NB4 (cell line): ENCODE results near the gene MICAL3.
A peak's percentile ranks its signal among the peaks of the same experiment; 100 is the strongest.
"Not testable (repeated sequence)": the region's sequence is repeated elsewhere in the genome, so short reads cannot be mapped to it uniquely, and the experiment has no call there.

Source experiments
- DNase-seq: peaks from one replicate; pipeline ENCODE4 v3.0.0; 2010; ENCODE audit warnings: low read depth
- H3K4me3 ChIP-seq: one replicate; pipeline ENCODE4 v1.5.1; 2011; ENCODE audit warnings: mild to moderate bottlenecking, low read depth, low read length, moderate library complexity
- MYC ChIP-seq: IDR thresholded peaks from 2 replicates; pipeline ENCODE4 v1.6.1; 2011; ENCODE audit warnings: low read depth, low read length
- POLR2A ChIP-seq: IDR thresholded peaks from 2 replicates; pipeline ENCODE4 v1.6.1; 2011; ENCODE audit warnings: mild to moderate bottlenecking; ENCODE audit not compliant: insufficient read length; ENCODE audit errors: extremely low read depth
- TF ChIP-seq, protein P1 (sequence below): IDR thresholded peaks from 2 replicates; pipeline ENCODE4 v1.6.1; 2011; ENCODE audit warnings: low read depth, low read length
- TF ChIP-seq, protein P2 (sequence below): IDR thresholded peaks from one replicate; pipeline ENCODE4 v1.5.1; 2012; ENCODE audit warnings: low read depth, low read length

MICAL3 gene

DNA sequence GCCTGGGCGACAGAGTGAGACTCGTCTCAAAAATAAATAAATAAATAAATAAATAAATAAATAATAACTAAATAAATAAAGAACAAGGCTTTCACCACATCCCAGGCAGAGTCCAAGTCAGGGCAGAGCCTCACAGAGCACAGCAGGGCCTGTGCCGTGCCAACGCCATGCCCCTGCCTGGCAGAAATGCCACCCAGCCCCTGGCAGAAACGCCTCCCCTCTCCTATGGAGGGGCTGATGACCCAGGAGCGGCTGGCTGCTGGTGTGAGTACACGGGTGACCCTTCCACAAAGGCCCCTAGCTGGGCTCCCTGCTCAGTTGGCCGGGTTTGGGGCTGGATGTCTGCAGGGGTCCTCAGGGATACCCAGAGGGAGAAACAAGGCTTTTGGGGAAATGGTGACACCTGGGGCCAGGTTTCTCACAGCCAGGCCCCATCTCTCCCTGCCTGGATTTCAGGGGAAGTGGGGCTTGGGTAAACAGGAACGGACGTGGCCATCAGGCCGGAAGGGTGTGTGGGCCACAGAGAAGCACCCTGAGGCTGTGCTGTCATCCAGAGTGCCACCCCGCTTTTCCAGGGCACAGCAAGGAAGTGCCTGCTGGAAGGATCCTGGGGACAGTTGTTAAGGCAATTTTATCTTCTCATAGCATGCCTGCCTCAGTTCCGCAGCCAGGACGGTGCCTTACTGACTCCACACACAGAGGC, 255.2 kb downstream of the MICAL3 start:
- TF ChIP-seq, protein P1, sequence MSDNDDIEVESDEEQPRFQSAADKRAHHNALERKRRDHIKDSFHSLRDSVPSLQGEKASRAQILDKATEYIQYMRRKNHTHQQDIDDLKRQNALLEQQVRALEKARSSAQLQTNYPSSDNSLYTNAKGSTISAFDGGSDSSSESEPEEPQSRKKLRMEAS: no peak
- no peak for TF ChIP-seq MYC
- H3K4me3 ChIP-seq: no peak overlapping the region
- DNase-seq: no peak

DNA sequence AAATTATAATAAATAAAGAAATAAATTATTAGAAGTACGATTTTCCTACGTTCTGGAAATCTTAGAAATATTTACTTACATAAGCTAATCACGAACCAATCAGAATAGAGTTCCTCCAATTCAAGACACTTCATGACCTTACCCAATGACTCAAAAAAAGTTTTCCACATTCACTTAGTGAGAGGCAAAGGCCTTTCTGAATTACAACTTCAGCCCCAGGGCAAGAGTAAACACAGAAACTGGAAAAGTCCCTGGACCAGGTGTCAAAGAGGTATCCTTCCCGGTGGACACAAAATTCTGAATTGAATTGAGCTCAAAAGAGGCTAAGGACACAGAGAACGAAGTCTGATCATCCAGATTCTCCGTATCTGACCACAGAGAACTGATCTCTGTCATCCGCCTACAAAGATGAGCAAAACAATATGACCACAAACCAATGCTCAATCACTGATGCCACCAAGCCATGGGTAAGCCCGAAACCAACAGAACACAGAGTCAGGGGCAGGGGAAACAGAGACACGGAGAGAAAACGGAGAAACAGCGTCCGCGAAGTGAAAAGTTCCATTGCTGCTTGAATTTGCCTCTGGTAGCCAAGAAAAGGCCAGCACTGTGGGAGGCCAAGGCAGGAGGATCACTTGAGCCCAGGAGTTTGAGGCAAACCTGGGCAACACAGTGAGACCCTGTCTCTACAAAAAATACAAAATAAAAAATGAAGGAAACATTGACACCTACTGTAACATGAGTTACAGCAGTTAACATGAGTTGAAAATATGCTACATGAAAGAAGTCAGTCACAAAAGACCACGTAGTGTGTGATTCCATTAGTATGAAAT, 256.9 kb downstream of the MICAL3 start:
- no peak for DNase-seq
- TF ChIP-seq, protein P2, sequence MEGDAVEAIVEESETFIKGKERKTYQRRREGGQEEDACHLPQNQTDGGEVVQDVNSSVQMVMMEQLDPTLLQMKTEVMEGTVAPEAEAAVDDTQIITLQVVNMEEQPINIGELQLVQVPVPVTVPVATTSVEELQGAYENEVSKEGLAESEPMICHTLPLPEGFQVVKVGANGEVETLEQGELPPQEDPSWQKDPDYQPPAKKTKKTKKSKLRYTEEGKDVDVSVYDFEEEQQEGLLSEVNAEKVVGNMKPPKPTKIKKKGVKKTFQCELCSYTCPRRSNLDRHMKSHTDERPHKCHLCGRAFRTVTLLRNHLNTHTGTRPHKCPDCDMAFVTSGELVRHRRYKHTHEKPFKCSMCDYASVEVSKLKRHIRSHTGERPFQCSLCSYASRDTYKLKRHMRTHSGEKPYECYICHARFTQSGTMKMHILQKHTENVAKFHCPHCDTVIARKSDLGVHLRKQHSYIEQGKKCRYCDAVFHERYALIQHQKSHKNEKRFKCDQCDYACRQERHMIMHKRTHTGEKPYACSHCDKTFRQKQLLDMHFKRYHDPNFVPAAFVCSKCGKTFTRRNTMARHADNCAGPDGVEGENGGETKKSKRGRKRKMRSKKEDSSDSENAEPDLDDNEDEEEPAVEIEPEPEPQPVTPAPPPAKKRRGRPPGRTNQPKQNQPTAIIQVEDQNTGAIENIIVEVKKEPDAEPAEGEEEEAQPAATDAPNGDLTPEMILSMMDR: no peak
- no peak for TF ChIP-seq MYC
- TF ChIP-seq, protein P1: no peak
- TF ChIP-seq POLR2A: no peak
- H3K4me3 ChIP-seq: no peak overlapping the region

DNA sequence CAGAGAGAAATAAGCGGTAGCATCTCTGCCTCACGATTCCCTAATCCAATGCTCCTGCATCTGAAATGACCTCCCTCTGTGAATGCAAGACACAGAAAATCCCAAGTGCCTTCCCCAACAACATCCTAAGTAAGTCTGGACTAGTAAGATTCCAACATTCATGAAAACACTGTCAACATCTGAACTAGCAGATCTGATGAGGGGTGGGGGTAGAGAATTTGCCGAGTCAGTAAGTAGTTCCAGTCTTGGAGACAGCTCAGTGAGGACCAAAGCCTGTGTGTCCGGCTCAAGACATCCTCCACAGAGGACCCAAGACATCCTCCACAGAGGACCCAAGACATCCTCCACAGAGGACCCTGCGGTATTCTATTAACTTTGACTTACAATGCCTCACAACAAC, 259.5 kb downstream of the MICAL3 start:
- DNase-seq, H3K4me3 ChIP-seq: not testable (repeated sequence)

DNA sequence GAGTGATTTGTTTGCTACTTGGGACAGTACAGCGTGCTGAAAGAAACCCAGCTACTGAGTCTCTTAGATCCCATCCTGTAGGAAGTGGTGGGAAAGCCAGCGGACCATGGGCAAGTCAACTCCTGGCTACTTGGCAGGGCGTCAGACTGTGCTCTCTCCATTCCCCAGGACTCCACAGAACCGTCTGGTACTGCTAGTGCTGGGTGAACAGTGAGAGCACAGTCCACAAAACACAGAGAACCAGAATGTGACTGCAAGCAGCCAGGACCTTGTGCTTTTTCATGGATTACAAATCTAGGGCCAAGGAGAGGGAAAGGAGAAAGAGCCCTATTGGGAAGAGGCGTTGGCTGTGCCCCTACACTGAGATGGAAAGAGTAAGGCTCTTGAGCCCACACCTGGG, 260.3 kb downstream of the MICAL3 start:
- no peak for DNase-seq
- no peak overlapping the region for H3K4me3 ChIP-seq
- TF ChIP-seq, protein P2: no peak
- TF ChIP-seq, protein P1: no peak
- TF ChIP-seq POLR2A (no peak), MYC (no peak)

DNA sequence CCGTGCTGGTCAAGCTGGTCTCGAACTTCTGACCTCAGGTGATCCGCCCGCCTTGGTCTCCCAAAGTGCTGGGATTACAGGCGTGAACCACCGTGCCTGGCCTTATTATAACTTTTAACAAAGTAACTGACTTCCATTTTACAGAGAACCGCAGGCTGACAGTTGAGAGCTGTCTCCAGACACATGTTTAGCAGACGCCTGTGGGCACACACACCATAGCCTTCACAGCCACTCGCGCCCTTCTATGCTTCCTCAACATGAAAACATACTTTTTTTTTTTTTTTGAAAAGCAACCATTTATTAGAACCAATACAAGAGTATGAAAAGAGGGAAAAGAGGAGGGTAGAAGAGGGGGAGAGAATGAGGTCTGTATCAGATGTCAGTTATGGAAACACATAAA, 260.9 kb downstream of the MICAL3 start:
- not testable (repeated sequence) for DNase-seq, H3K4me3 ChIP-seq

DNA sequence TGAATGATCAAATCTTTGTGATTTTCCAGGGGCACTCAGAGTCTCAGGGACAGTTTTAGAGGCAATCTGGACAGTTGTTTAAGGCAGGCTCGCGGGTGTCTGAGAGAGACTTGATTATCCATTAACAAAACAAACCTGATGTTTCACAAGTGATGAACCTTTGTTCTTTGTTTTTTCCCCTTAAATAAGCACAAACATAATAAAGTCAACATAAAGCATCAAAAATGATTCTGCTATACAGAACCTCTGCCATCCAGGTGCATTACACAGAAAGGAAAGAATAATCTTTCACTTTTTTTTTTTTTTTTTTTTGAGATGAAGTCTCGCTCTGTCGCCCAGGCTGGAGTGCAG, 263.2 kb downstream of the MICAL3 start:
- TF ChIP-seq, protein P1: no peak
- TF ChIP-seq MYC (no peak), POLR2A (no peak)
- TF ChIP-seq, protein P2: no peak

DNA sequence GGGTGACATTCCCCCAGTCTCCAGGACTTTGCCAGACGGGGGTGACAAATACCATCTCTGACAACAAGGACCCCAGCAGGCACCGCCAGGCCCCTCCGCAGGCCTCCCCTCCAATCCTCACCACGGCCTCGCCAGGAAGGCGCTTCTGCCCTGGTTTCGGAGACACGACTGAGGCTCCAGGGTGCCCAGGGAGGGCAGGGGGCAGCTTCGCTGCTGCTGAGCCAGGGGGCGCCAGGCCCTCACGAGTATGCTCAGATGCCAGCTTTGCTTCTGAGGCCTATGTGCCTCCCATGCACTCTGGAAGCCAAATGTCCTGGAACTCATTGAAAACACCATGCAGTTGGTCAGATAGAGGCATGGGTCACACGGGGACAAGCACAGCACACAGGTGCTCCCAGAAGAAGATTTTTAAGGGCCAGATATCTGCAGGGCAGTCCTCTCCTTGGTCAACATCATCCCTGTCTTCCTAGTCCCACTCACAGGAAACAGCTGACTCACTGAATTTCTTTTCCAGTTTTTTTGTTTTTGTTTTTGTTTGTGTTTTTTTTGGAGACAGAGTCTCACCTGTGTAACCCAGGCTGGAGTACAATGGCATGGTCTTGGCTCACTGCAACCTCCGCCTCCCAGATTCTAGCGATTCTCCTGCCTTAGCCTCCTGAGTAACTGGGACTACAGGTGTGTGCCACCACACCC, 270.0 kb downstream of the MICAL3 start:
- TF ChIP-seq MYC: no peak
- TF ChIP-seq, protein P2: peak; percentile 30
- peak; percentile 41 for DNase-seq
- no peak overlapping the region for H3K4me3 ChIP-seq

More for the DNA sequence above, 263.2 kb downstream of the MICAL3 start:
- H3K4me3 ChIP-seq: no peak overlapping the region
- DNase-seq: no peak
